Uterus (tissue), 2 donors: ENCODE results near the gene DCP2.

ENCODE experiments used
- POLR2A ChIP-seq, 2 donors: fragments of 450-650 bp; IDR thresholded peaks; one replicate each; pipeline ENCODE4 v1.6.1; 2016; ENCODE audit warnings: antibody characterized with exemption in 2 of 2, mild to moderate bottlenecking in 1 of 2, moderate library complexity in 1 of 2
- TF ChIP-seq, protein P1 (sequence below), 4 experiments: fragments of 200-600 bp in 2 of 4; fragments of 450-650 bp in 2 of 4; sonication (generic) in 2 of 4; IDR thresholded peaks; one replicate each; pipeline ENCODE4 v1.5.1; 2016 to 2019; ENCODE audit warnings: antibody characterized with exemption in 4 of 4, mild to moderate bottlenecking in 2 of 4, moderate library complexity in 1 of 4

- TF ChIP-seq, protein P1, sequence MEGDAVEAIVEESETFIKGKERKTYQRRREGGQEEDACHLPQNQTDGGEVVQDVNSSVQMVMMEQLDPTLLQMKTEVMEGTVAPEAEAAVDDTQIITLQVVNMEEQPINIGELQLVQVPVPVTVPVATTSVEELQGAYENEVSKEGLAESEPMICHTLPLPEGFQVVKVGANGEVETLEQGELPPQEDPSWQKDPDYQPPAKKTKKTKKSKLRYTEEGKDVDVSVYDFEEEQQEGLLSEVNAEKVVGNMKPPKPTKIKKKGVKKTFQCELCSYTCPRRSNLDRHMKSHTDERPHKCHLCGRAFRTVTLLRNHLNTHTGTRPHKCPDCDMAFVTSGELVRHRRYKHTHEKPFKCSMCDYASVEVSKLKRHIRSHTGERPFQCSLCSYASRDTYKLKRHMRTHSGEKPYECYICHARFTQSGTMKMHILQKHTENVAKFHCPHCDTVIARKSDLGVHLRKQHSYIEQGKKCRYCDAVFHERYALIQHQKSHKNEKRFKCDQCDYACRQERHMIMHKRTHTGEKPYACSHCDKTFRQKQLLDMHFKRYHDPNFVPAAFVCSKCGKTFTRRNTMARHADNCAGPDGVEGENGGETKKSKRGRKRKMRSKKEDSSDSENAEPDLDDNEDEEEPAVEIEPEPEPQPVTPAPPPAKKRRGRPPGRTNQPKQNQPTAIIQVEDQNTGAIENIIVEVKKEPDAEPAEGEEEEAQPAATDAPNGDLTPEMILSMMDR (IDR thresholded peaks at IDR 0.05) = no peak
- TF ChIP-seq POLR2A (IDR thresholded peaks at IDR 0.05) = no peak
Observed at GRCh38 chr5:112957036-112957808, 19.4 kb upstream of the DCP2 start.
